Neural cell (in vitro differentiated cells): ENCODE measurements around the gene KLHDC1. TPM values are rescaled to one million over a fixed set of nuclear protein-coding genes. Genes with fewer than 3 reads are reported as not detected.
"Not testable (repeated sequence)": the region's sequence is repeated elsewhere in the genome, so short reads cannot be mapped to it uniquely, and the experiment has no call there.

ENCODE experiments used
- H2AFZ ChIP-seq: fragments of 200-600, 300-800 bp; sonication (generic), shearing (Covaris generic); 2 replicates; pipeline ENCODE4 v1.6.0; 2014; ENCODE audit warnings: low read depth, mild to moderate bottlenecking, antibody characterized with exemption, low read length, moderate library complexity
- H3F3A ChIP-seq: fragments of 200-600 bp; shearing (Covaris generic); 2 replicates; pipeline ENCODE4 v1.6.1; 2016; ENCODE audit warnings: mild to moderate bottlenecking, moderate library complexity, mixed read lengths, antibody characterized with exemption, low read length; ENCODE audit not compliant: insufficient read depth, poor library complexity, severe bottlenecking
- H3K27ac ChIP-seq: fragments of 200-600, 300-800 bp; sonication (generic), shearing (Covaris generic); 2 replicates; pipeline ENCODE4 v1.5.1; 2014; ENCODE audit warnings: mild to moderate bottlenecking, low read length, moderate library complexity
- H3K27me3 ChIP-seq: fragments of 300-800, 200-600 bp; sonication (generic), shearing (Covaris generic); 2 replicates; pipeline ENCODE4 v1.6.0; 2014; ENCODE audit warnings: mild to moderate bottlenecking, low read depth, low read length, moderate library complexity; ENCODE audit not compliant: insufficient read depth
- H3K36me3 ChIP-seq: fragments of 300-800, 200-600 bp; sonication (generic), shearing (Covaris generic); 2 replicates; pipeline ENCODE4 v1.5.1; 2014; ENCODE audit warnings: mild to moderate bottlenecking, antibody characterized with exemption, low read length, moderate library complexity; ENCODE audit not compliant: insufficient read depth
- H3K4me2 ChIP-seq: fragments of 300-800, 200-600 bp; sonication (generic), shearing (Covaris generic); 2 replicates; pipeline ENCODE4 v1.6.0; 2014; ENCODE audit warnings: mild to moderate bottlenecking, low read length
- H3K4me3 ChIP-seq: fragments of 300-800, 200-600 bp; sonication (generic), shearing (Covaris generic); 2 replicates; pipeline ENCODE4 v1.5.1; 2014; ENCODE audit warnings: mild to moderate bottlenecking, low read length, moderate library complexity
- H3K79me2 ChIP-seq: fragments of 200-600 bp; shearing (Covaris generic); replicated peaks from 2 replicates; pipeline ENCODE4 v1.6.0; 2014; ENCODE audit warnings: mild to moderate bottlenecking, low read length, moderate library complexity; ENCODE audit not compliant: insufficient read depth
- H3K9ac ChIP-seq: fragments of 300-800, 200-600 bp; sonication (generic), shearing (Covaris generic); 2 replicates; pipeline ENCODE4 v1.6.1; 2016; ENCODE audit warnings: mild to moderate bottlenecking, low read length, mixed read lengths
- H3K9me2 ChIP-seq: fragments of 200-600 bp; shearing (Covaris generic); 2 replicates; pipeline ENCODE4 v1.6.1; 2016; ENCODE audit warnings: mild to moderate bottlenecking, low read length, mixed read lengths; ENCODE audit not compliant: insufficient read depth
- H3K9me3 ChIP-seq: fragments of 200-600, 300-800 bp; sonication (generic), shearing (Covaris generic); 2 replicates; pipeline ENCODE4 v1.6.1; 2016; ENCODE audit warnings: mild to moderate bottlenecking, mixed run types, low read length, moderate library complexity, mixed read lengths
- H4K20me1 ChIP-seq: fragments of 200-600 bp; shearing (Covaris generic); 2 replicates; pipeline ENCODE4 v1.6.1; 2016; ENCODE audit warnings: mild to moderate bottlenecking, mixed run types; ENCODE audit not compliant: insufficient read depth
- CTCF ChIP-seq: fragments of 450-650 bp; IDR thresholded peaks from 2 replicates; pipeline ENCODE4 v1.5.1; 2014; ENCODE audit warnings: antibody characterized with exemption, mild to moderate bottlenecking, moderate library complexity; ENCODE audit not compliant: poor library complexity, severe bottlenecking
- EP300 ChIP-seq: fragments of 450-650 bp; conservative IDR thresholded peaks from 2 replicates; pipeline ENCODE4 v1.6.1; 2014; ENCODE audit warnings: antibody characterized with exemption, mild to moderate bottlenecking, moderate library complexity; ENCODE audit not compliant: poor library complexity, severe bottlenecking
- EZH2 ChIP-seq: fragments of 200-600, 300-800 bp; shearing (Covaris generic), sonication (generic); IDR thresholded peaks from 2 replicates; pipeline ENCODE4 v1.6.1; 2014; ENCODE audit warnings: antibody characterized with exemption, low read length, borderline replicate concordance, mild to moderate bottlenecking; ENCODE audit not compliant: insufficient read depth, poor library complexity, severe bottlenecking
- MXI1 ChIP-seq: fragments of 450-650 bp; conservative IDR thresholded peaks from 2 replicates; pipeline ENCODE4 v1.6.1; 2014; ENCODE audit warnings: antibody characterized with exemption, mild to moderate bottlenecking; ENCODE audit not compliant: poor library complexity, severe bottlenecking
- POLR2AphosphoS5 ChIP-seq: IDR thresholded peaks from 2 replicates; pipeline ENCODE4 v1.6.1; 2012
- RAD21 ChIP-seq: fragments of 450-650 bp; conservative IDR thresholded peaks from 2 replicates; pipeline ENCODE4 v1.6.1; 2014; ENCODE audit warnings: antibody characterized with exemption, mild to moderate bottlenecking, moderate library complexity
- REST ChIP-seq: IDR thresholded peaks from 2 replicates; pipeline ENCODE4 v1.6.1; 2012; ENCODE audit warnings: borderline replicate concordance
- SMC3 ChIP-seq: fragments of 450-650 bp; conservative IDR thresholded peaks from 2 replicates; pipeline ENCODE4 v1.6.1; 2014; ENCODE audit warnings: antibody characterized with exemption, mild to moderate bottlenecking, moderate library complexity; ENCODE audit not compliant: poor library complexity
- TAF1 ChIP-seq: IDR thresholded peaks from 2 replicates; pipeline ENCODE4 v1.6.1; 2012; ENCODE audit warnings: low read depth
- polyA plus RNA-seq: library from polyadenylated mRNA; depleted of rRNA; stranded (reverse); fragments of >200 nt; gene quantifications from 2 replicates; pipeline ENCODE4 v1.2.3, GENCODE V29; 2014

KLHDC1 gene
- polyA plus RNA-seq, 1 donor from 2014 or later = 6.5 TPM

- H3K9me2 ChIP-seq = no peaks in the 10 kb centered on the region
- H2AFZ ChIP-seq = no peak overlapping the region
- H3F3A ChIP-seq = no peaks in the 10 kb centered on the region
- H3K9me3 ChIP-seq = no peaks in the 10 kb centered on the region
- peaks cover 34% of the 10 kb centered on the region for H3K79me2 ChIP-seq
- H3K27me3 ChIP-seq = no peaks in the 10 kb centered on the region
- H3K4me2 ChIP-seq = peak overlapping the region; percentile 100
- no peaks in the 10 kb centered on the region for H3K36me3 ChIP-seq
- H3K4me3 ChIP-seq = peak overlapping the region; percentile 84
- peak overlapping the region; percentile 98 for H3K27ac ChIP-seq
- TF ChIP-seq POLR2AphosphoS5 (no peak), CTCF (no peak), RAD21 (no peak), MXI1 (no peak), EP300 (no peak), REST (no peak), SMC3 (no peak), TAF1 (no peak), EZH2 (no peak)
- peaks cover 5% of the 10 kb centered on the region for H4K20me1 ChIP-seq
- H3K9ac ChIP-seq = peak overlapping the region; percentile 96
Observed at GRCh38 chr14:49769581-49770211, 76.8 kb downstream of the KLHDC1 start.

GRCh38 chr14:49770212-49770817 lies 77.4 kb downstream of the KLHDC1 start:
- peak overlapping the region; percentile 3 for H3K27ac ChIP-seq
- H3K4me2 ChIP-seq = peak overlapping the region; percentile 60
- H3K9ac ChIP-seq = no peak overlapping the region
- H3K9me3 ChIP-seq = no peaks in the 10 kb centered on the region
- no peak overlapping the region for H2AFZ ChIP-seq
- H3K27me3 ChIP-seq = no peaks in the 10 kb centered on the region
- no peaks in the 10 kb centered on the region for H3K36me3 ChIP-seq
- no peaks in the 10 kb centered on the region for H3K9me2 ChIP-seq
- no peaks in the 10 kb centered on the region for H3F3A ChIP-seq
- H3K79me2 ChIP-seq = peaks cover 38% of the 10 kb centered on the region
- peaks cover 5% of the 10 kb centered on the region for H4K20me1 ChIP-seq
- TF ChIP-seq RAD21 = no peak
- no peak for TF ChIP-seq EP300
- TF ChIP-seq EZH2 = no peak
- TF ChIP-seq SMC3 = no peak
- no peak for TF ChIP-seq CTCF
- peak overlapping the region; percentile 84 for H3K4me3 ChIP-seq

GRCh38 chr14:49771691-49772090 lies 78.8 kb downstream of the KLHDC1 start:
- not testable (repeated sequence) for H3F3A ChIP-seq, H3K9ac ChIP-seq, H3K27me3 ChIP-seq, H3K36me3 ChIP-seq, H2AFZ ChIP-seq, H3K9me3 ChIP-seq, H3K4me3 ChIP-seq, H3K27ac ChIP-seq, H4K20me1 ChIP-seq, H3K4me2 ChIP-seq, H3K9me2 ChIP-seq
- peaks cover 38% of the 10 kb centered on the region for H3K79me2 ChIP-seq
